GM18526 (cell line): Measurements from ENCODE around the gene TESPA1.

Source experiments
- POLR2A ChIP-seq: IDR thresholded peaks from 3 replicates; pipeline ENCODE4 v1.6.1; 2011; ENCODE audit not compliant: insufficient read length; ENCODE audit errors: extremely low read depth

Gene TESPA1

GRCh38 chr12:54984658-54985376 is at the start of gene TESPA1:
Gene TESPA1 (minus strand): TSS chr12:54984762. CDS start chr12:54974562, 10,200 bp downstream.
- peak; percentile 83 for TF ChIP-seq POLR2A

GRCh38 chr12:55034218-55034617 is 49.7 kb upstream of the TESPA1 start:
- no peak for TF ChIP-seq POLR2A

- TF ChIP-seq POLR2A: no peak
Measured at GRCh38 chr12:55025508-55025907, 40.9 kb upstream of the TESPA1 start.

GRCh38 chr12:55024575-55024974 is 40.0 kb upstream of the TESPA1 start:
- TF ChIP-seq POLR2A: no peak

- TF ChIP-seq POLR2A: no peak
Measured at GRCh38 chr12:55019784-55020183, 35.2 kb upstream of the TESPA1 start, which contains the start of gene NEUROD4. Gene NEUROD4 (plus strand): TSS chr12:55019974. CDS start chr12:55026440, 6,466 bp downstream.

- no peak for TF ChIP-seq POLR2A
Measured at GRCh38 chr12:55017416-55017925, 32.9 kb upstream of the TESPA1 start.

- TF ChIP-seq POLR2A: no peak
Measured at GRCh38 chr12:55008944-55009585, 24.5 kb upstream of the TESPA1 start.

- TF ChIP-seq POLR2A: no peak
Measured at GRCh38 chr12:55002355-55002754, 17.8 kb upstream of the TESPA1 start.

- TF ChIP-seq POLR2A: no peak
Measured at GRCh38 chr12:55001198-55001868, 16.8 kb upstream of the TESPA1 start.

GRCh38 chr12:54998958-54999510 is 14.5 kb upstream of the TESPA1 start:
- TF ChIP-seq POLR2A: no peak

- TF ChIP-seq POLR2A: no peak
Measured at GRCh38 chr12:54997929-54998522, 13.5 kb upstream of the TESPA1 start.

GRCh38 chr12:54996205-54996604 is 11.6 kb upstream of the TESPA1 start:
- no peak for TF ChIP-seq POLR2A

- TF ChIP-seq POLR2A: no peak
Measured at GRCh38 chr12:54993181-54993835, 8.7 kb upstream of the TESPA1 start.

- no peak for TF ChIP-seq POLR2A
Measured at GRCh38 chr12:54991991-54992375, 7.4 kb upstream of the TESPA1 start.

- peak; percentile 43 for TF ChIP-seq POLR2A
Measured at GRCh38 chr12:54991161-54991990, 6.8 kb upstream of the TESPA1 start.
